Stimulated activated naive CD8-positive, alpha-beta T cell treated with anti-CD3 and anti-CD28 coated beads, Interleukin-15, Interleukin-2, amounts not matched to agents 100 U/mL and 50 U/mL, for 24 hours (primary cell): Measurements from ENCODE around the gene MAPK1IP1L.

ENCODE experiments used
- ATAC-seq: fragments of 150-1000 bp; cut with Tn5 transposase; one replicate; pipeline ENCODE4 v1.10.0; 2021
- DNase-seq: peaks from one replicate; pipeline ENCODE4 v3.0.0; 2021

Gene MAPK1IP1L

DNA sequence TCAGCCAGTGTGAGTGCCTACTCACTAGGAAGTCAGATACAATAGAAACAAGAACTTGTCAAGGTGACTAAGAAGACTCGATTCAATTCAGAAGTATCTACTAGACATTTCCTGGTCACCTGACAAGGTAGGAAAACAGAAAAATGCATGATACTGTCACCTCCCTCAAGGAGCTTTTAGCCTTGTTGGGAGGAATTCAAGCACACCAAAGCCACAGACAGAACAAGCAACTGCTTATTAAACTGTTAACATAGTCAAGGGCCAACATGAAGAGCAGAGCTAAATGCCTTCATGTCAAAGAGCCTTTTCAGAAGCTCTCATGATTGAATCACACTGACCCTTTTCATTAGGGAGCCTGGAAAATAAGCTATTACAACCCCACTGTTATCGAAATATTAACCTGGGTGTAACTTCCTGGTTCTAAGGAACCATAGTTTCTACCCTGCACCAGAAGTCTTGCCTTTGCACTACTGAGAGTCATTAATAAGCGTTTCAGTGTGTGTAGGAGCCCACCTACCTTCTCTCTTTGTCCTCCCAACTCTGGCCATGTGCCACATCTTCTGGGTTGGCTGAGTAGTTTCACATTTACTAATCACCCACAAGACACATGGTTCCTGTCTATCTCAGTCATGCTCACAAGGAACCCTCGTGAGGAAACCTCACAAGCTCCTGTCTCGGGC lies 46.6 kb downstream of the MAPK1IP1L start:
- DNase-seq (peak; percentile 61), ATAC-seq (peak; percentile 73)

DNA sequence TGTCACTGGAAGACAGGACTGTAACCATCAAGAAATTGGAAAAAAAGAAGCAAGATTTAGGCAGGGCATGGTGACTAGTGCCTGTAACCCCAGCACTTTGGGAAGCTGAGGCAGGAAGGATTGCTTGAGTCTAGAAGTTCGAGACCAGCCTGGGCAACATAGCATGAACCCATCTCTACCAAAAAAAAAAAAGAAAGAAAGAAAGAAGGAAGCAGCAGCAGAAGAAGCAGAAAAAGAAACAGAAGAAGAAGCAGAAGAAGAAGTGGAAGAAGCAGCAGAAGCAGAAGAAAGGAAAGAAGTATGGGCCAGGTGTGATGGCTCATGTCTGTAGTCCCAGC lies 47.1 kb downstream of the MAPK1IP1L start:
- DNase-seq = no peak
- no peak for ATAC-seq

DNA sequence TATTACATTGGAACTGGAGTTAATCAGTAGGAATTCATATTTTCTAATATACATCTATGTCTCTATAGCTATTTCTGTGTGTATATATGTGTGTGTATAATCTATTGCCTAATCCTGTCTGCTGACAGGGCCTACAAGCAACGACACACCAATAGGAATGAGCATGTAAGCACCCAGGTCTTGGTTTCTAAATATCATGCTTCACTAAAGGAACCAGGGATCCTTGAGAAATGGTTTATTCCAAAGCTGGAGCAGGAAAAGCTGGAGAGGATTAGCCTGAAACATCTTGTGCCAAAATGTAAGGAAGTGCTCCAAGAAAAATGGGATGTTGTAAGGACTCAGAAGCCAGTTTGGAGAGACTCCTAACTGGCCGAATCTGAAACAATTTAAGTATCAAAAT lies 48.3 kb downstream of the MAPK1IP1L start:
- DNase-seq = no peak
- ATAC-seq = no peak

DNA sequence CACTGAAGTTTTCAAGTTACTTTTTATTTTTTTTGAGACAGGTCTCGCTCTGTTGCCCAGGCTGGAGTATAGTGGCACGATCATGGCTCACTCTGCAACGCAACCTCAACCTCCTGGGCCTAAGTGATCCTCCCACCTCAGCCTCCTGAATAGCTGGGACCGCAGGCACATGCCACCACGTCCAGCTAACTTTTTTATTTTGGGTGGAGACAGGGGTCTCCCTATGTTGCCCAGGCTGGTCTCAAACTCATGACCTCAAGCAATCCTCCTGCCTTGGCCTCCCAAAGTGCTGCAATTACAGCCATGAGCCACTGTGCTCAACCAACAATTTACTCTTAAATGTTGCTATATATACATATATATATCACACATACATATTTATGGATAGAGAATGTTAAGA lies 50.3 kb downstream of the MAPK1IP1L start:
- ATAC-seq = no peak
- no peak for DNase-seq

DNA sequence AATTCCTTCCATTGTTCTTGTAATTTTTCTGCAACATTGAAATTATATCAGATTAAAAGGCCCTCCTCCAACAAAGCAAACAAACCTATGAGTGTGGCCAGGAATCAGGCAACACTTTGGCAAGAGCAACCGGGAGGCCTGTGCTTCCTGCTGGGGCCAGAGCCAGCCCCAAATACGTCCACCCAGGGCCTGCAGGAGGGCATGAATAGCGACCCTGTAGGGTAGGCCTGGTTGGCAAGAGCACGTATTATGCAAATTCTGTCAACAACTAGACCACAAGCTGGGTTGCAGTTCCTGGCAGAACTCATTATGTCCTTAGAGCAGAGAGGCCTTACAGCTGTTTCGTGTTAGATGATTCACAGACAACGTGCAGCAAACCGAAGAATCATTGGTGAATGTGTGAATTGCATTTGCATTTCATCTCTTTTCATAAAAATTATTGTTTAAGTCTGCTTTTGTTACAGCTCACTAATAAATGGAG lies 50.7 kb downstream of the MAPK1IP1L start:
- DNase-seq (peak; percentile 59), ATAC-seq (peak; percentile 83)

DNA sequence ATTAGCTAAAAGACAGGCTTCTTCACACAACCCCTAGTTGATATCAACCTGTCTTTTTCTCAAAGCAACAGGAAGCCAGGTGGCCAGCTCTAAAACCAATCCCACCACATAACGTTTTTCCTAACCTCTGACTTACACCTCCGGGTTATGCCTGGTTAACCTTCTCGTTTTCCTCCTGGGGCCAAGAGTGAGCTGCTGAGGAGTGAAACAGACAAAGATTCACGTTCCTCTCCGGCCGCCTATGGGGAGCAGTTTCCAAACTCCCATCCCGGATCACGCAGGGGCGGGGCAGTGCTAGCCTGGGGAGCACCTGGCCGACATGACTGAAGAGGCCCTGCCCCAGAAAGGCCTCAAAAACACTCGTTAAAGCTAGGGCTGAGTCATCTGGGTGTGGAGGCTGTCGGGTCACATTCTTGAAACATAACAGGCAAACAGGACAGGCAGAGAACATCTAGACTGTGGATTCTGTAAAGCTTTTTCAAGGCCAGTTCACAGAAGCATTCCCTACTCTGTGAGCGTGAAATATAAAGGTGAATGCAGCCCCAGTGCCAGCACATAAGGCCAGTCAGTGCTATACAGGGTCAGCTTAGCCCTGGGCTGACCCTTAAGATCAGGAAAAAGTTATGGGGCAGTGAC lies 51.7 kb downstream of the MAPK1IP1L start:
- ATAC-seq (peak; percentile 65), DNase-seq (peak; percentile 54)

DNA sequence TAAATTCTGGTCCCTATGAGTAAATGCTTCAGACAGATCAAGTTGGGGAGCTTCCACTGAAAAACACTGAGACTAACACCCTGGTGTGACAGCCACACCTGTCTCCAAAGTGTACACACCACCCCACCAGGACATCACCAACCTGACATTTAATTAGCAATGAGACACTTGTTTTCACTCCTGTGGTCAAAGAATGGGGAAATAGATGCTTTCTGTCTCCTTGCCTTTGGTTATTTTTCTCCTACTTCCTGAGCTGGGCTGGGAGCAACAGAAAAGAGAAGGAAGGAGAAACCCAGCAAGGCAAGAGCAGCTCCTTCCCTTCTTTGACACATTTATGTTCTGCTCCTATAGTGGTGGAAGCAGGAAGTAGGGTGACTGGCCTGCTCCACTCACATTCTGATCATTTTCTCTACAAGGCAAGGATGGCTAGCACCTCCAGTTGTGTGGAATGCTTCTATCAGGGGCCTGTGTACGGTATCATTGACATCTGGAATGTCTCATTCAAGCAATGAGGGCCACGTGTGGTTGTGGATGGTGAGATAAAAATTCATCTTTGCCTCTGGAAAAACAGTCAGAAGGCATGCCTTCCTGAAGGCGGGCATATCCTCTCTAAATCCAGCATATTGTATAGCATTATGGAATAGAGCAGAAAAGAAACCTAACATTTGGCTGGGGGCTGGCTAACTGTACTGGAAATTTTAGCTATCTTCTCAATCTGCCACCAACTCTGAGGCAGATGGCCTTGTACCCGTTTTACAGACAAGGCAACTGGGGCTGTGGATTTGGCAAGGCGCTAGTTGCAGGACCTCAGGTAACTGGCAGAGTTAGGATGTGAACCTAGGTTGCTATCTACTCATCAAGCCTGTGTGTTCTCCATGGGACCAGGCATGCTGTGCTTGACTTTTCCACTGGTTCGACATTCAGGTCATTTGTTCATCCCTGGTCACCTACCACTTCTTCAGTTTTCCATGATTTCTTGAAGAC lies 52.8 kb downstream of the MAPK1IP1L start:
- no peak for ATAC-seq

DNA sequence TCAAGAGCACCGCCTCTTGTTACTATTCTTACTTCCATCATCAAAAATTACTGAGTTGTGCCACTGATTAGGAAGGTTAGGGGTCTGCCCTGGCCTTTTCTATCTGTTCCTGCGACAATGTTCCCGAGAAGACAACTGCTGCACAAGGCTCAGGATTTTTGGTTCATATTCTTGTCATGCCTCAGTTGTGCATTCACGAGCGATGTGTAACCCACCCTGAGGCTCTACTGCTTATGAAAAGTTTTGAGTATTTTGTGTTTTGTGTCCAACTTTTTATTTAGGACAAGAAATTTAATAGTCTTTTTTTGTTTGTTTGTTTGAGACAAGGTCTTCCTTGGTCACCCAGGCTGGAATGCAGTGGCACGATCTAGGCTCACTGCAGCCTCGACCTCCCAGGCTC lies 54.5 kb downstream of the MAPK1IP1L start:
- ATAC-seq (no peak), DNase-seq (no peak)

More for the DNA sequence above, 52.8 kb downstream of the MAPK1IP1L start:
- DNase-seq = no peak

DNA sequence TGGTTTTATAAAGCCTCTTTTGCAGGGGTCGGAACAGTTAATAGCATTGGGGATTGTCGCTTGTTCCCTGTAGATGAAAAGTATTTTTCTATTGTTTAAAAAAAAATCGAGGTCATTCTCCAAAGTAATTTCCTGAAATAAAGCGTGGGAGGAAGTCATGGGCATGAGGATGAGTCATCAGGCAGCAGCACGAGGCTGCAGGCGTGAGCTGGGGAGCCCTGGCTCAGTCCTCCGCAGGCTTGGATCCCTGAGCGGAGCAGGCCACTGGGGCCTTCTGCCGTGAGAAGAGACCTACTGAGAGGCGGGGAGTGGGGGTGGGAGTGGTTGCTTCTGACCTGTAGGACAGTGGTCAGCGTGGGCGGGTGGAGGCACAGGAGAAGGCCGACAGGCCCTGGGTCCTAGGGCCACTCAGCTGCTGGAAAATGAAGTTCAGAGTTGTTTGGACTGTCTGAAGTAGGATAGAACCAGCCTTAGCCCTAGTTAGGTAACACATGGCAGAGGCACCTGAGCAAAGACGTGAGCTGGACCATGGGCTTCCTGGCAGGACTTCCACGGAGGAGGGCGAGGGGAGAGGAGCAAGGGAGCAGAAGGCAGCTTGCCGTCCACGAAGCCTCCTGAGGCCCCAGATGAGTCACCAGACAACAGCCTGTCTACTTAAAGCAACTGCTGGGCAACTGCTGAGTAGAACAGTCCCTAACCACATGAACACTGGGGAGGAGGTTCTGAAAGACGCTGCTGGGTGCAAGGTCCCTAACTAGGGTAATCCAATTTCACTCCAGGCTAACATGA lies 56.5 kb downstream of the MAPK1IP1L start:
- DNase-seq (peak; percentile 42), ATAC-seq (peak; percentile 88)

DNA sequence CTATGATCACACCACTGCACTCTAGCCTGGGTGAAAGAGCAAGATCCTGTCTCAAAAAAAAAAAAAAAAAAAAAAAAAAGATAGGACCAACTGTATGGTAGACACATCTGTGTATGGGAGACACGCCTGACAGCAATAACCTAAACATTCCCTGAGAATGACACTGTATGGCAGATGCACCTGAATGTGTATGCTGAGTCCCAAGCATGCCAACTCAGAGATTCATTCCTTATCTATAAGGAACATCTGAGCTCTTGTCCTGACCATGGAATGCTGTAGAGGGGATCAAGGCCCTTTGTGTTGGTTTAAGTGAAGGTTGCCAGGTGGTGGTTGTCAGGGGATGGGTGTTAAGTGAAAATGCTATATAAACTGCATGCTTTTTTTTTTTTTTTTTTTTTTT lies 58.4 kb downstream of the MAPK1IP1L start:
- ATAC-seq (no peak), DNase-seq (no peak)

DNA sequence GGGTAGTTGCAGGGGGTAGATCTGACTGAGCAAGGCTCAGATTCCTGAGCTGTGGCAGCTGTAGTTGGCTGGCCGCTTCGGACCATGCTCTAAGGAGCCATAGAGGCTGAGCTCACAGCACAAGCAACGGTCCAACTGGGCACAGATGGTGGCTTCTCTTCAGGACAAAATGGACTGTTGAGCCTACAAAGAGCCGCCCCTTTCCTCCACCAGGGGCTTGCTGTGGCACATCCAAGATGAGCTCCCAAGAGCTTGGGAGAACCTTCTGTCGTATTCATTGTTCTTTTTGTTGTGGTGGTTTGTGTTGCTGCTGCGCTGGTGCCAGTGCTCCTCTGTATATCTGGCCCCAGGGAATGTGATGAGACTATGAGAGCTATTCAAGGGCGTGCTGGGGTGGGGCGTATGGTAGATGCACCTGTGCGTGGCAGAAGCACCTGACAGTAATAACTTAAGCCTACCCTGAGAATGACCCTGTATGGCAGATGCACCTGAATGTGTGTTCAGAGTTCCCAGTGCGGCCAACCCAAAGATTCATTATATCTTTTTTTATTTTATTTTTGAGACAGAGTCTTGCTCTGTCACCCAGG lies 59.8 kb downstream of the MAPK1IP1L start:
- DNase-seq = no peak
- ATAC-seq = no peak

DNA sequence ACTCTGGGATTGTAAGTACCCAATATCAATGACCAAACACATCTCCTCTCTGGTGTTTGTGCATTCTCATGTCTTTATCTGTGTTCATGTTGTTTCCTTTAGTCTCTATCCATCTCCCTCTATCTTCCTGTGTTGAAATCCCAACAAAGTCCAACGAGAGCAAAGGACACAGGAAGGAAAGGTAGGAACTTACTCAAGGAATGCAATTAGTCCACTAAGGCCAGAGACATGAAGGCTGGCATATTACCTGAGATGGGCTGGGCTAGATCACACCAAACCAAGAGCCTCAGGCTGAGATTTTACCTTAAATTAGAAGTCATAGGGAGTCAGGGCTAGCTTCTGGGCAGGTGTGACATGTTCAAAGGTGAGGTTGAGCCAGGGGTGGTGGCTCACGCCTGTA lies 63.3 kb downstream of the MAPK1IP1L start:
- DNase-seq (no peak), ATAC-seq (no peak)

DNA sequence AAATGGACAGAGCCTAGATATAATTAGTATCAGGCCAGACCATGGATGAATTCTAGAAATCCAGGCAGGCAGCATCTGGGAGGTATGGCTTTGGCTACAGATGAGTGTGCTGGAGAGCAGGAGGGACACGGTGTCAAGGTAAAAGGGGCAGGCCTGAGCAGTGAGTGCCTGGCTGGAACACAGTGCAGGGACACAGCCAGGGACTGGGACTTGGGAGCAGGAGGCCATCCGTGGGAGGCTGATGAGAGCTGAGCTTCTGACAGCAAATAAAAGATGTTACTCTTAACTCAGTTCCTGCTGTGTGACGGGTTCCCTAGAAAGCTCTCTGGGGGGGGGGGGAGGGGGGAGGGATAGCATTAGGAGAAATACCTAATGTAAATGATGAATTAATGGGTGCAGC lies 64.0 kb downstream of the MAPK1IP1L start:
- ATAC-seq (no peak), DNase-seq (no peak)

DNA sequence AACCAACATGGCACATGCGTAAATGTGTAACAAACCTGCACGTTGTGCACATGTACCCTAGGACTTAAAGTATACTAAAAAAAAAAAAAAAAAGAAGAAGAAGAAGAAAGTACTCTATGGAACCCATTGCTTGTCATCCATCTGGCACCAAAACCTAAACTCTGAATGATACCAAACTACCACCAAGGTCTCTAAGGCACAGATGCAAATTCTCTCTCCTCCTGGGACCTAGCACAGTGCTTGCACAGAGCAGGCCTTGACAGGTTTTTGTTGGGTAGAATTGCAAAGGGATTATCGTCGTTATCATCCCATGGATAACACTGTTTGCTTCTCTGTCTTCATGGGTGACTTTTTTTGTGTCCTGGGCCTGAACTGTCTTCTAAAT lies 64.4 kb downstream of the MAPK1IP1L start:
- no peak for DNase-seq
- ATAC-seq = no peak

DNA sequence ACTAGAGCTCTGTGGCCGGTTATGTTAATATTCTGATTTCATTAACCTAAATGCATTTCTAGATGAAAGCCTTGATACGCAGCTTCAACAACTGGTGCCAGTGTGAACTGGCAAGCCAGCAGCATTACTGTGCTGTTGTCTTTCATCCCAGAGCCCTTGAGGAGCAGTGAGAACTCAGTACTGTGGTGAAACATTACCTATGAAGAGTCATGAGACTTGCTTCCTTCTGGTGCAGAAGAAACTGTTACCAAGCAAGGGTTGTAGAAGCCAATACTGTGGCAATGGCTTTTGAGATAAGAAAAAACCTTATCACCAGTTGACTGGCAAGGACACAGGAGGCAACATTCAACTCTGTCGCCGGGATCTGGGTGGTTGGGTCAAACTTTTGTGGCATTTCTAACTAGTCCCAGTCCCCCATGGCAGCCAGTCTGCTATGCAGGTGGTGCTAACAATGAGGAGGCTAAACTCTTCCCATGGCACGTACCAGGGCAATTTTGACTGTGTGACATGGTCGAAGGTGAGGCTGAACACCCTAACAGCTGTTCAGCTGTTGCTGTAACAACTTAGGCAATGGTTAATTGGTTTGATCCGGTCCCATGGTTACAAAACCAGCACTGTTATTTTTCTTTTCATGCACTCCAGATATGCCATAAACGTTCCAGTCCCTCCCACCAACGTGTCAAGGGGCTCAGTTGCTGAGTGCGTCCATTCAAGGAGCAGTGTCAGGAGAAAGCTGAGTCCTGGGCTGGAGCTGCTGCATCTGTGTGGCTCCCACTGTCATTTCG lies 65.0 kb downstream of the MAPK1IP1L start:
- DNase-seq (no peak), ATAC-seq (no peak)

DNA sequence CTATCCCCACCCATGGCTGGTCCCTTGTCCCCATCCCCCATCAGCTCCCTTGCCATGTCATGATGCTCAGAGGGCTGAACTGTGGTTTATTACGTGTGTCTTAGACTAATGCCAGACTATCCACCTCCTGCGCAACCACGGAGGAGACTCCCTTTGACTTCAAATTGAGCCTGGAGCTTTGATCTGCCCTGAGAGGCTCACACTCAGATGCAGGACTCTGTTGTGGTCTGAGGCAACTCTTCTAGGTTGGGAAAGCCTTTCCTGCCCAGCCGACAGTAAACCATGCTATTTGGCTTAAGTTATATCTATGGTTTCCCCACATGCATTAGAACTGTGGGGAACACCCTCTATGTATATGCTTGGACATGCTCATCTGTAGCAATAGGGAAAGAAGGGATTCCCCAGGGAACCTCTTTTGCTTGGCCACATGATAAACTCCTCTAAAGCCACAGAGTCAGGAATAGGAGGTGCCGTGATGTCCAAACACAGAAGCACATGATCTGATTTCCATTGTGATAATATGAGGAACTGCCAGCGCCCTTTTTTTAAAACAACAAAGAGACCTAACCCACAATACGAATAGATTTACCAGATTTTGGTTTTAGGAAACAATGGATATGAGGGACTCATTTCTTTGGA lies 66.5 kb downstream of the MAPK1IP1L start:
- no peak for ATAC-seq
- no peak for DNase-seq

DNA sequence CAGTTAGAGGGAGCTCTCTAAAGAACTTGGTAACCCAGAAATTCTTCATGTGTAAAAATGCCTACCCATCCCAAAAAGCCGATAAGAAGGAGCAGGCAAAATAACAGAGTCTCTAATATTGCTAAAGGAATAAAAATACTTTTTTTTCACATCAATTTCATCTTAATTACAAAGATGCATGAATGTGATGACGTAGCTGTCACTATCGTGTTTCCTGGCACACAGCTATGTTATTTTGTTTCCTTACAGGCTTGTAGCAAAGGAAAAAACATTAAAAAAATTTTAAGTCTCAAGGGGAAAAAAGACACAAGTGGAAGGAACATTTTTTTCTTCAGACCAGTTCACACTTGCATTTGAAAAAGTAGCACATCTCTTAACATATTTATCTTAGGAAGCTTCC lies 67.3 kb downstream of the MAPK1IP1L start:
- DNase-seq = no peak

More for the DNA sequence above, 67.3 kb downstream of the MAPK1IP1L start:
- no peak for ATAC-seq
